Gastrocnemius medialis (tissue), 4 donors: ENCODE measurements around the gene KCNQ1.

Experiments used
- CTCF ChIP-seq, 5 experiments: fragments of 450-650 bp in 3 of 5; fragments of 200-600 bp in 2 of 5; sonication (generic) in 2 of 5; IDR thresholded peaks in 4 of 5; conservative IDR thresholded peaks in 1 of 5; 1 replicate in 4 of 5; 2 replicates in 1 of 5; pipeline ENCODE4 v1.5.1; 2016 to 2019; ENCODE audit warnings: antibody characterized with exemption in 5 of 5, mild to moderate bottlenecking in 3 of 5, moderate library complexity in 3 of 5
- POLR2A ChIP-seq, 2 donors: fragments of 450-650 bp; IDR thresholded peaks; one replicate each; pipeline ENCODE4 v1.6.1; 2017; ENCODE audit warnings: antibody characterized with exemption in 2 of 2, mild to moderate bottlenecking in 2 of 2, moderate library complexity in 2 of 2

- TF ChIP-seq CTCF (IDR thresholded peaks at IDR 0.05 in 4 of 5, conservative IDR thresholded peaks at IDR 0.05 in 1 of 5) (no peak), POLR2A (IDR thresholded peaks at IDR 0.05) (no peak)
Measured at GRCh38 chr11:2541881-2542361, 97.1 kb downstream of the KCNQ1 start.
